Liver (tissue), 9 donors: ENCODE data around the gene TCF7L2. TPM values are rescaled to one million over a fixed set of nuclear protein-coding genes. Genes with fewer than 3 reads are reported as not detected.

Source experiments
- DNase-seq: peaks from one replicate; pipeline ENCODE4 v3.0.0-alpha.2; 2017; ENCODE audit warnings: low spot score
- H3K27ac ChIP-seq, 2 donors: one replicate each; pipeline ENCODE4 v1.7.0; 2013; ENCODE audit warnings: inconsistent platforms in 2 of 2, low read length in 2 of 2, control low read depth in 1 of 2, low read depth in 1 of 2, mild to moderate bottlenecking in 1 of 2
- H3K27me3 ChIP-seq, 4 donors: one replicate each; pipeline versions ENCODE4 v1.6.1 to v1.7.0; 2013; ENCODE audit warnings: low read length in 3 of 4, inconsistent platforms in 1 of 4, mild to moderate bottlenecking in 1 of 4, moderate library complexity in 1 of 4; ENCODE audit not compliant: control insufficient read depth in 4 of 4, insufficient read depth in 4 of 4
- H3K36me3 ChIP-seq, 4 donors: one replicate each; pipeline versions ENCODE4 v1.6.1 to v1.7.0; 2013; ENCODE audit warnings: low read length in 3 of 4, mild to moderate bottlenecking in 3 of 4, low read depth in 1 of 4, moderate library complexity in 1 of 4; ENCODE audit not compliant: control insufficient read depth in 4 of 4, insufficient read depth in 3 of 4
- H3K4me1 ChIP-seq, 4 donors: one replicate each; pipeline versions ENCODE4 v1.6.1 to v1.7.0; 2013; ENCODE audit warnings: low read length in 3 of 4, mild to moderate bottlenecking in 3 of 4, moderate library complexity in 1 of 4; ENCODE audit not compliant: control insufficient read depth in 4 of 4, insufficient read depth in 4 of 4
- H3K4me3 ChIP-seq, 3 donors: one replicate each; pipeline versions ENCODE4 v1.6.1 to v1.7.0; 2013; ENCODE audit warnings: low read length in 3 of 3, control low read depth in 1 of 3, low read depth in 1 of 3, mild to moderate bottlenecking in 1 of 3
- H3K9ac ChIP-seq, 2 donors: one replicate each; pipeline ENCODE4 v1.7.0; 2013; ENCODE audit warnings: low read length in 2 of 2, mild to moderate bottlenecking in 2 of 2, moderate library complexity in 2 of 2, control low read depth in 1 of 2, low read depth in 1 of 2
- H3K9me3 ChIP-seq, 4 donors: one replicate each; pipeline versions ENCODE4 v1.6.1 to v1.7.0; 2013; ENCODE audit warnings: low read length in 3 of 4; ENCODE audit not compliant: control insufficient read depth in 4 of 4
- CTCF ChIP-seq: fragments of 150-350 bp; IDR thresholded peaks from 2 replicates; pipeline ENCODE4 v1.5.1; 2017; ENCODE audit warnings: improper control_type of control experiment, low read depth, low read length; ENCODE audit not compliant: missing input control
- EGR1 ChIP-seq, 2 donors: IDR thresholded peaks; 2 replicates each; pipeline ENCODE4 v1.6.1; 2016 to 2018; ENCODE audit warnings: antibody characterized with exemption in 2 of 2, low read depth in 2 of 2
- FOXA2 ChIP-seq: IDR thresholded peaks from 2 replicates; pipeline ENCODE4 v1.6.1; 2016; ENCODE audit warnings: antibody characterized with exemption
- GABPA ChIP-seq, 2 donors: IDR thresholded peaks in 1 of 2; conservative IDR thresholded peaks in 1 of 2; 2 replicates each; pipeline ENCODE4 v1.6.1; 2016; ENCODE audit warnings: antibody characterized with exemption in 2 of 2, mild to moderate bottlenecking in 1 of 2, moderate library complexity in 1 of 2
- HNF4A ChIP-seq, 2 donors: conservative IDR thresholded peaks; 2 replicates each; pipeline ENCODE4 v1.6.1; 2016; ENCODE audit warnings: antibody characterized with exemption in 2 of 2, mild to moderate bottlenecking in 2 of 2
- HNF4G ChIP-seq: IDR thresholded peaks from 2 replicates; pipeline ENCODE4 v1.6.1; 2016; ENCODE audit warnings: antibody characterized with exemption
- JUND ChIP-seq, 2 donors: IDR thresholded peaks; 2 replicates each; pipeline ENCODE4 v1.6.1; 2016; ENCODE audit warnings: antibody characterized with exemption in 2 of 2
- NR2F2 ChIP-seq: IDR thresholded peaks from 2 replicates; pipeline ENCODE4 v1.6.1; 2016; ENCODE audit warnings: antibody characterized with exemption
- RAD21 ChIP-seq, 2 donors: IDR thresholded peaks; 2 replicates each; pipeline ENCODE4 v1.6.1; 2016; ENCODE audit warnings: antibody characterized with exemption in 2 of 2, mild to moderate bottlenecking in 2 of 2
- REST ChIP-seq: IDR thresholded peaks from 2 replicates; pipeline ENCODE4 v1.6.1; 2016; ENCODE audit warnings: antibody characterized with exemption, mild to moderate bottlenecking
- RXRA ChIP-seq, 2 donors: IDR thresholded peaks; 2 replicates each; pipeline ENCODE4 v1.6.1; 2017 to 2018; ENCODE audit warnings: antibody characterized with exemption in 2 of 2, mild to moderate bottlenecking in 1 of 2
- SP1 ChIP-seq: IDR thresholded peaks from 2 replicates; pipeline ENCODE4 v1.6.1; 2018; ENCODE audit warnings: antibody characterized with exemption, mild to moderate bottlenecking
- TAF1 ChIP-seq: conservative IDR thresholded peaks from 2 replicates; pipeline ENCODE4 v1.6.1; 2016; ENCODE audit warnings: antibody characterized with exemption, mild to moderate bottlenecking
- YY1 ChIP-seq: IDR thresholded peaks from 2 replicates; pipeline ENCODE4 v1.6.1; 2016; ENCODE audit warnings: antibody characterized with exemption, mild to moderate bottlenecking
- WGBS: extraction: QIAGEN DNeasy Blood & Tissue Kit; methylation state at CpG from one replicate; pipeline ENCODE4 v1.1.7; 2013; 5-methylcytosine and 5-hydroxymethylcytosine counted together
- polyA plus RNA-seq, 2 donors: library from polyadenylated mRNA; stranded (reverse) in 1 of 2; unstranded in 1 of 2; fragments of 200-250 nt in 1 of 2; fragments of >200 nt in 1 of 2; fragmentation: Nextera tagmentation in 1 of 2; extraction: Ambion mirVana in 1 of 2; gene quantifications; one replicate each; pipeline versions ENCODE4 v1.2.1 to v1.2.3, GENCODE V29; 2013 to 2015
- total RNA-seq, 2 donors: library from RNA; depleted of rRNA; stranded (reverse); fragments of >200 nt; gene quantifications; one replicate each; pipeline ENCODE4 v1.2.3, GENCODE V29; 2014
- TF ChIP-seq, protein P1 (sequence below): IDR thresholded peaks from 2 replicates; pipeline ENCODE4 v1.6.1; 2016; ENCODE audit warnings: antibody characterized with exemption
- TF ChIP-seq, protein P2 (sequence below): IDR thresholded peaks from 2 replicates; pipeline ENCODE4 v1.6.1; 2016; ENCODE audit warnings: antibody characterized with exemption
- TF ChIP-seq, protein P3 (sequence below): IDR thresholded peaks from 2 replicates; pipeline ENCODE4 v1.6.1; 2016; ENCODE audit warnings: antibody characterized with exemption
- donor health status: healthy.
- donor health status: healthy.
- donor health status: healthy.
- donor health status: healthy.
- donor health status: healthy.

Gene TCF7L2
- total and polyA plus RNA-seq, 4 donors: 4.9 to 18.0 (median 8.3) TPM

GRCh38 chr10:113103131-113103840 is 153.2 kb downstream of the TCF7L2 start:
- H3K9ac ChIP-seq: no peak overlapping the region
- no peaks in the 10 kb centered on the region for H3K36me3 ChIP-seq
- H3K27ac ChIP-seq: no peak overlapping the region
- H3K4me1 ChIP-seq: peaks cover 3 to 35% (median 16%) of the 10 kb centered on the region in 4 donors
- TF ChIP-seq NR2F2 (no peak), REST (no peak), TAF1 (no peak), CTCF (no peak), GABPA (IDR thresholded peaks at IDR 0.05 in 1 of 2, conservative IDR thresholded peaks at IDR 0.05 in 1 of 2) (no peak), SP1 (no peak), YY1 (no peak), HNF4G (no peak), RAD21 (IDR thresholded peaks at IDR 0.05) (no peak), JUND (IDR thresholded peaks at IDR 0.05) (no peak), EGR1 (IDR thresholded peaks at IDR 0.05; ENCODE audit: low read depth in 2 of 2) (no peak), FOXA2 (no peak), HNF4A (conservative IDR thresholded peaks at IDR 0.05) (no peak), RXRA (IDR thresholded peaks at IDR 0.05) (no peak)
- TF ChIP-seq, protein P1, sequence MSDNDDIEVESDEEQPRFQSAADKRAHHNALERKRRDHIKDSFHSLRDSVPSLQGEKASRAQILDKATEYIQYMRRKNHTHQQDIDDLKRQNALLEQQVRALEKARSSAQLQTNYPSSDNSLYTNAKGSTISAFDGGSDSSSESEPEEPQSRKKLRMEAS: no peak
- TF ChIP-seq, protein P2, sequence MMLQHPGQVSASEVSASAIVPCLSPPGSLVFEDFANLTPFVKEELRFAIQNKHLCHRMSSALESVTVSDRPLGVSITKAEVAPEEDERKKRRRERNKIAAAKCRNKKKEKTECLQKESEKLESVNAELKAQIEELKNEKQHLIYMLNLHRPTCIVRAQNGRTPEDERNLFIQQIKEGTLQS: no peak
- no peak overlapping the region for H3K4me3 ChIP-seq
- 87% methylated on average over 8 of the region's 8 CpGs for WGBS
- no peaks in the 10 kb centered on the region for H3K9me3 ChIP-seq
- no peak for DNase-seq
- H3K27me3 ChIP-seq: no peaks in the 10 kb centered on the region

DNA sequence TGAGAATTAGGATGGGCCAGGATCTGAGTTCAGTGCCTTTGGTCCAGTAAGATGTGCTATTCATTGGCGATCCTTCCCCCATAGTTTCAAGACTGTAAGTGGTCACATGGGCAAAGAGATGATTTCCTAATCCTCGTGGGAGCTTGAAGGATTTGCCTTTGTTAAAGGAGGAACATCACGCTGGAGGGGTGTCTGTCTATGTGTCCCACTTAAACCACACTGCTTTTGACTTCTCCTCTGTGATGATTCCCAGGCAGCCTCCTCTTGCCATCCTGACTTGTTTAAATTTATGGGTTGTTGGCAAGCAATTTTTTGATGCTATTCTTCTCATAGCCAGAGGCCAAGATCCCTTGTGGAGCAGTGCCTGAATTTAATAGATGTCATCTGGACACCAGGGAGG is 154.0 kb downstream of the TCF7L2 start:
- no peak for DNase-seq

More for the DNA sequence above, 154.0 kb downstream of the TCF7L2 start:
- H3K9me3 ChIP-seq: no peaks in the 10 kb centered on the region
- no peak overlapping the region for H3K9ac ChIP-seq
- no peaks in the 10 kb centered on the region for H3K36me3 ChIP-seq
- TF ChIP-seq, protein P3, sequence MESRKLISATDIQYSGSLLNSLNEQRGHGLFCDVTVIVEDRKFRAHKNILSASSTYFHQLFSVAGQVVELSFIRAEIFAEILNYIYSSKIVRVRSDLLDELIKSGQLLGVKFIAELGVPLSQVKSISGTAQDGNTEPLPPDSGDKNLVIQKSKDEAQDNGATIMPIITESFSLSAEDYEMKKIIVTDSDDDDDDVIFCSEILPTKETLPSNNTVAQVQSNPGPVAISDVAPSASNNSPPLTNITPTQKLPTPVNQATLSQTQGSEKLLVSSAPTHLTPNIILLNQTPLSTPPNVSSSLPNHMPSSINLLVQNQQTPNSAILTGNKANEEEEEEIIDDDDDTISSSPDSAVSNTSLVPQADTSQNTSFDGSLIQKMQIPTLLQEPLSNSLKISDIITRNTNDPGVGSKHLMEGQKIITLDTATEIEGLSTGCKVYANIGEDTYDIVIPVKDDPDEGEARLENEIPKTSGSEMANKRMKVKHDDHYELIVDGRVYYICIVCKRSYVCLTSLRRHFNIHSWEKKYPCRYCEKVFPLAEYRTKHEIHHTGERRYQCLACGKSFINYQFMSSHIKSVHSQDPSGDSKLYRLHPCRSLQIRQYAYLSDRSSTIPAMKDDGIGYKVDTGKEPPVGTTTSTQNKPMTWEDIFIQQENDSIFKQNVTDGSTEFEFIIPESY: no peak
- TF ChIP-seq SP1: no peak
- WGBS: 80% methylated on average over 3 of the region's 3 CpGs
- H3K27ac ChIP-seq: peak overlapping the region in 1 of 2 donors; percentile 5
- no peak overlapping the region for H3K4me3 ChIP-seq
- H3K4me1 ChIP-seq: peaks cover 3 to 35% (median 16%) of the 10 kb centered on the region in 4 donors
- no peaks in the 10 kb centered on the region for H3K27me3 ChIP-seq
